ENCODE results near the gene NME3. TPM values are rescaled to one million over a fixed set of nuclear protein-coding genes. Genes with fewer than 3 reads are reported as not detected.

NME3 gene
- total and polyA plus RNA-seq, 12 donors: 0.95 to 1,073 (median 181) TPM

GRCh38 chr16:1820096-1820945 is 49.0 kb upstream of the NME3 start:
- Histone ChIP-seq H3K4me3 (no peak overlapping the region), H3K4me1 (replicated peaks in 1 of 2) (peaks cover 10 to 21% of the 10 kb centered on the region in 2 donors), H3K9me3 (replicated peaks in 1 of 3) (no peaks in the 10 kb centered on the region), H3K27ac (no peak overlapping the region), H3K36me3 (replicated peaks in 1 of 2) (peaks cover 0 to 69% of the 10 kb centered on the region in 2 donors), H3K27me3 (no peaks in the 10 kb centered on the region)
- peak in 1 of 7 donors; percentile 15 for DNase-seq
- TF ChIP-seq CTCF (IDR thresholded peaks at IDR 0.05): no peak
- no peak for TF ChIP-seq POLR2A (IDR thresholded peaks at IDR 0.05)
- WGBS, 4 donors: 83 to 97% (median 93%) methylated on average over 8 to 25 of the region's 25 CpGs
- intact Hi-C loops (cut with DNase I): no loop called here

- 90 to 96% (median 92%) methylated on average over 10 to 15 of the region's 15 CpGs for WGBS, 4 donors
- DNase-seq: peak in 1 of 7 donors; percentile 14
- H3K9me3 ChIP-seq (replicated peaks in 1 of 3): no peaks in the 10 kb centered on the region
- intact Hi-C loops (cut with DNase I): no loop called here
- no peak overlapping the region for H3K27ac ChIP-seq
- no peaks in the 10 kb centered on the region for H3K27me3 ChIP-seq
- H3K4me1 ChIP-seq (replicated peaks in 1 of 2): peaks cover 3 to 13% of the 10 kb centered on the region in 2 donors
- H3K4me3 ChIP-seq: no peak overlapping the region
- TF ChIP-seq CTCF (IDR thresholded peaks at IDR 0.05): no peak
- TF ChIP-seq POLR2A (IDR thresholded peaks at IDR 0.05): no peak
- H3K36me3 ChIP-seq (replicated peaks in 1 of 2): peaks cover 0 to 74% of the 10 kb centered on the region in 2 donors
These were observed 48.3 kb upstream of the NME3 start for GRCh38 chr16:1819611-1820010.

- H3K9me3 ChIP-seq (replicated peaks in 1 of 3): no peaks in the 10 kb centered on the region
- H3K27me3 ChIP-seq: no peaks in the 10 kb centered on the region
- 94 to 97% (median 94%) methylated on average over 9 to 35 of the region's 35 CpGs for WGBS, 4 donors
- peak overlapping the region in 1 of 5 donors; percentile 47 for H3K27ac ChIP-seq
- peaks cover 0 to 79% of the 10 kb centered on the region in 2 donors for H3K36me3 ChIP-seq (replicated peaks in 1 of 2)
- H3K4me3 ChIP-seq: no peak overlapping the region
- intact Hi-C loops (cut with DNase I): no loop called here
- H3K4me1 ChIP-seq (replicated peaks in 1 of 2): peaks cover 0 to 7% of the 10 kb centered on the region in 2 donors
- TF ChIP-seq POLR2A (IDR thresholded peaks at IDR 0.05) (no peak), CTCF (IDR thresholded peaks at IDR 0.05) (no peak)
- peak in 1 of 7 donors; percentile 20 for DNase-seq
These were observed 47.7 kb upstream of the NME3 start for GRCh38 chr16:1818873-1819525.

GRCh38 chr16:1818204-1818872 is 47.0 kb upstream of the NME3 start:
- WGBS, 4 donors: 67 to 76% (median 72%) methylated on average over 17 to 27 of the region's 27 CpGs
- no peaks in the 10 kb centered on the region for H3K9me3 ChIP-seq (replicated peaks in 1 of 3)
- H3K4me3 ChIP-seq: no peak overlapping the region
- peak in 4 of 7 donors; percentile 17 to 44 (median 25) for DNase-seq
- peak overlapping the region in 1 of 5 donors; percentile 47 for H3K27ac ChIP-seq
- H3K36me3 ChIP-seq (replicated peaks in 1 of 2): peaks cover 0 to 86% of the 10 kb centered on the region in 2 donors
- H3K27me3 ChIP-seq: no peaks in the 10 kb centered on the region
- intact Hi-C loops (cut with DNase I): no loop called here
- TF ChIP-seq CTCF (IDR thresholded peaks at IDR 0.05) (no peak), POLR2A (IDR thresholded peaks at IDR 0.05) (no peak)
- H3K4me1 ChIP-seq (replicated peaks in 1 of 2): peaks cover 0 to under 1% of the 10 kb centered on the region in 2 donors
